ENCODE measurements around the gene PSMD1. TPM values are rescaled to one million over a fixed set of nuclear protein-coding genes. Genes with fewer than 3 reads are reported as not detected.

The PSMD1 gene
- total and polyA plus RNA-seq, 2 experiments from 2014 or later, result 148 to 177 TPM

- Mint-ChIP-seq H3K36me3 (ENCODE audit: low read depth) (peaks cover 14% of the 10 kb centered on the region), H3K27ac (no peak overlapping the region; the same call in 1 of the 2 replicates), H3K27me3 (ENCODE audit: insufficient read depth, low read depth, poor library complexity) (peaks cover 4% of the 10 kb centered on the region), H3K4me1 (peaks cover 35% of the 10 kb centered on the region), H3K4me3 (no peak overlapping the region), H3K9me3 (no peaks in the 10 kb centered on the region)
- no peak overlapping the region for H3K4me2 ChIP-seq
- no peak for TF ChIP-seq REST (IDR thresholded peaks at IDR 0.05; ENCODE audit: unreplicated experiment)
- no peak for TF ChIP-seq NANOG (IDR thresholded peaks at IDR 0.05; ENCODE audit: borderline replicate concordance)
- TF ChIP-seq CREB1 (CRISPR knock-in tag; IDR thresholded peaks at IDR 0.05; ENCODE audit: low read depth), result no peak
- no peak for TF ChIP-seq ZNF462 (CRISPR knock-in tag; IDR thresholded peaks at IDR 0.05)
- no peak for TF ChIP-seq EZH2 (IDR thresholded peaks at IDR 0.05; ENCODE audit: low read depth, unreplicated experiment)
- TF ChIP-seq POLR2AphosphoS5 (IDR thresholded peaks at IDR 0.05; ENCODE audit: low read depth), result no peak
- TF ChIP-seq ZNF331 (CRISPR knock-in tag; IDR thresholded peaks at IDR 0.05; ENCODE audit: low read depth), result no peak
- no peak for TF ChIP-seq EZH2phosphoT487 (IDR thresholded peaks at IDR 0.05; ENCODE audit: unreplicated experiment)
- TF ChIP-seq CTCF (conservative IDR thresholded peaks at IDR 0.05; ENCODE audit: low read depth in 2 of 2), result no peak
- no peak for TF ChIP-seq STAT1 (IDR thresholded peaks at IDR 0.05; ENCODE audit: unreplicated experiment)
- TF ChIP-seq ZNF114 (CRISPR knock-in tag; IDR thresholded peaks at IDR 0.05), result no peak
- no peak for TF ChIP-seq ETS1 (IDR thresholded peaks at IDR 0.05)
- no peak for TF ChIP-seq JUNB (IDR thresholded peaks at IDR 0.05; ENCODE audit: unreplicated experiment)
- 0 out of 2 replicates have a peak overlapping the region, but pooled peaks have one; percentile 8 for H3K27ac ChIP-seq (ENCODE audit: low read depth)
- no peak for DNase-seq (ENCODE audit: low spot score)
- H3F3A ChIP-seq (replicated peaks; ENCODE audit: low read depth), result no peaks in the 10 kb centered on the region
- H3K36me3 ChIP-seq (ENCODE audit: insufficient read depth), result no peaks in the 10 kb centered on the region
- no peak for ATAC-seq
- H3K4me1 ChIP-seq (ENCODE audit: insufficient read depth), result peaks cover 17% of the 10 kb centered on the region
- no peaks in the 10 kb centered on the region for H3K79me2 ChIP-seq (replicated peaks; ENCODE audit: insufficient read depth)
- no peak overlapping the region for H3K4me3 ChIP-seq
- no peaks in the 10 kb centered on the region for H3K27me3 ChIP-seq (ENCODE audit: insufficient read depth)
- no peak overlapping the region for H2AFZ ChIP-seq
- H4K20me1 ChIP-seq (replicated peaks; ENCODE audit: insufficient read depth), result no peaks in the 10 kb centered on the region
- no peaks in the 10 kb centered on the region for H3K9me2 ChIP-seq (ENCODE audit: insufficient read depth)
Observed at GRCh38 chr2:231111987-231112386, 55.3 kb downstream of the PSMD1 start.

All from GM23338 (cell line).